Esophagus muscularis mucosa (tissue), 3 donors: ENCODE measurements around the gene TNRC6C.
"Not testable (repeated sequence)": the region's sequence is repeated elsewhere in the genome, so short reads cannot be mapped to it uniquely, and the experiment has no call there.

Experiments used
- CTCF ChIP-seq, 3 experiments: fragments of 200-600 bp in 2 of 3; fragments of 450-650 bp in 1 of 3; sonication (generic) in 2 of 3; IDR thresholded peaks; one replicate each; pipeline ENCODE4 v1.5.1; 2017 to 2019; ENCODE audit warnings: antibody characterized with exemption in 3 of 3, mild to moderate bottlenecking in 2 of 3, moderate library complexity in 1 of 3
- EP300 ChIP-seq: sonication (generic); formaldehyde crosslinking; IDR thresholded peaks from one replicate; pipeline ENCODE4 v1.6.1; 2017; ENCODE audit warnings: antibody characterized with exemption

- TF ChIP-seq CTCF (IDR thresholded peaks at IDR 0.05); EP300: not testable (repeated sequence)
Observed at GRCh38 chr17:77972271-77972670, 13.8 kb downstream of the TNRC6C start.
